Measurements from ENCODE around the gene WDR7. TPM values are rescaled to one million over a fixed set of nuclear protein-coding genes. Genes with fewer than 3 reads are reported as not detected.

Gene WDR7
- total RNA-seq, 4 donors from 2014 or later = 10.3 to 17.2 (median 16.3) TPM

DNA sequence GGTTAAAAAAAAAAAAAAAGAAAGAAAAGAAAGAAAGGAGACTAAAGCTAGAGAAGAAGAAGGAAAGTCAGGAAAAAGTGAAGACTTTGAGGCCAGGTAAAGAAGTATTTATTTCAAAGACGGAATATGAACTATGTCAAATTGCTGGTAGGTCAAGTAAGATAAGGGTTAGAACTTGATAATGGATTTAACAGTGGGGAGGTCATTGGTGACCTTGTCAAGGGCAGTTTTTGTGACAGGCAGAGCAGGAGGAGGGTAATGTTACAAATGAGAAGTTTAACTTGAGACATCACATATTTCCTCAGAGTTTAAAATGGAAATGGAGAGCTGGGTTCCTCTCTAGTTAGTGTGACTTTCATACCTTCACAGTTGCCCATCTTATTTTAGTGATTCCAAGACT lies 9.5 kb downstream of the WDR7 start:
- 86 to 100% methylated on average over 1 of the region's 1 CpG for WGBS, 2 donors
- intact Hi-C loops (cut with DNase I; ENCODE audit: low total_unique reads) = no loop called here
- TF ChIP-seq, protein P1, sequence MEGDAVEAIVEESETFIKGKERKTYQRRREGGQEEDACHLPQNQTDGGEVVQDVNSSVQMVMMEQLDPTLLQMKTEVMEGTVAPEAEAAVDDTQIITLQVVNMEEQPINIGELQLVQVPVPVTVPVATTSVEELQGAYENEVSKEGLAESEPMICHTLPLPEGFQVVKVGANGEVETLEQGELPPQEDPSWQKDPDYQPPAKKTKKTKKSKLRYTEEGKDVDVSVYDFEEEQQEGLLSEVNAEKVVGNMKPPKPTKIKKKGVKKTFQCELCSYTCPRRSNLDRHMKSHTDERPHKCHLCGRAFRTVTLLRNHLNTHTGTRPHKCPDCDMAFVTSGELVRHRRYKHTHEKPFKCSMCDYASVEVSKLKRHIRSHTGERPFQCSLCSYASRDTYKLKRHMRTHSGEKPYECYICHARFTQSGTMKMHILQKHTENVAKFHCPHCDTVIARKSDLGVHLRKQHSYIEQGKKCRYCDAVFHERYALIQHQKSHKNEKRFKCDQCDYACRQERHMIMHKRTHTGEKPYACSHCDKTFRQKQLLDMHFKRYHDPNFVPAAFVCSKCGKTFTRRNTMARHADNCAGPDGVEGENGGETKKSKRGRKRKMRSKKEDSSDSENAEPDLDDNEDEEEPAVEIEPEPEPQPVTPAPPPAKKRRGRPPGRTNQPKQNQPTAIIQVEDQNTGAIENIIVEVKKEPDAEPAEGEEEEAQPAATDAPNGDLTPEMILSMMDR (IDR thresholded peaks at IDR 0.05) = no peak
- no peak for TF ChIP-seq POLR2A (IDR thresholded peaks at IDR 0.05)
- H3K4me3 ChIP-seq (ENCODE audit: low read depth, poor library complexity, severe bottlenecking) = no peak overlapping the region
- DNase-seq (ENCODE audit: low spot score in 2 of 2) = no peak

DNA sequence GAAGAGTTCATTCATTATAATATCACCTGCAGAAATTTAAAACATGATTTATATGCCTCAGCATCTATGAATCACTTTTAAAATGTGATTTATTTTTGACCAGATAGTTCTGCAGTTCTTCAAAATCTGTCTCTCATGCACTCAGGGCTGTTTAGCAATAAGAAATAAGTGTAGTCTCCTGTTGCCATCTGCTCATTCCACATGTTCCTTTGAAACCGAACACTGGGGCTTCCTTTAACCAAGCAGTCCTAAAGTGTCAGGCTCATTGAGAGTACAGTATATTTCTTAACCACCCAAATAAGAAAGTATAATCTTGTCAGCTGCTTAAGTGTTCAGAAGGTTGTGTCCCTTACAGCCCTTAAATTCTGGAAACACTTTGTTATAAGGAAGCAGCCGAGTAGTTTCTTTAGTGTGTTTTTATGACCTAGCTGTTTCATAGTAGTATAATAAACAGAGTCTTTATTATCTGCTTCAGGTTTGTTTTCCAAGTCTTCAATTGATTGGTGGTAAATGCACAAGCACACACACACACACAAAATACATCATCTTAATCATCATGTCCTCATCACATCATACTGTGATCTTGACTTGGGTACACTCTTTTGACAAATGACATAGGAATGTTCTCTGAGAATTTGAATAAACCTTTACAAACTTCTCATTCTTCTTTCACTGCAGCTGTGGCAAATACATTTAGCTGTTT lies 10.4 kb downstream of the WDR7 start:
- 32% methylated on average over 2 of the region's 2 CpGs for WGBS, 2 donors
- TF ChIP-seq POLR2A (IDR thresholded peaks at IDR 0.05) = no peak
- TF ChIP-seq, protein P1 (IDR thresholded peaks at IDR 0.05) = no peak
- no peak for DNase-seq (ENCODE audit: low spot score in 2 of 2)
- intact Hi-C loops (cut with DNase I; ENCODE audit: low total_unique reads) = no loop called here
- no peak overlapping the region for H3K4me3 ChIP-seq (ENCODE audit: low read depth, poor library complexity, severe bottlenecking)

- 44 to 50% methylated on average over 4 of the region's 4 CpGs for WGBS, 2 donors
- no peak for DNase-seq (ENCODE audit: low spot score in 2 of 2)
- TF ChIP-seq, protein P1 (IDR thresholded peaks at IDR 0.05) = no peak
- no peak for TF ChIP-seq POLR2A (IDR thresholded peaks at IDR 0.05)
- no peak overlapping the region for H3K4me3 ChIP-seq (ENCODE audit: low read depth, poor library complexity, severe bottlenecking)
- intact Hi-C loops (cut with DNase I; ENCODE audit: low total_unique reads) = no loop called here
Observed at GRCh38 chr18:56662063-56662408, 10.9 kb downstream of the WDR7 start.

DNA sequence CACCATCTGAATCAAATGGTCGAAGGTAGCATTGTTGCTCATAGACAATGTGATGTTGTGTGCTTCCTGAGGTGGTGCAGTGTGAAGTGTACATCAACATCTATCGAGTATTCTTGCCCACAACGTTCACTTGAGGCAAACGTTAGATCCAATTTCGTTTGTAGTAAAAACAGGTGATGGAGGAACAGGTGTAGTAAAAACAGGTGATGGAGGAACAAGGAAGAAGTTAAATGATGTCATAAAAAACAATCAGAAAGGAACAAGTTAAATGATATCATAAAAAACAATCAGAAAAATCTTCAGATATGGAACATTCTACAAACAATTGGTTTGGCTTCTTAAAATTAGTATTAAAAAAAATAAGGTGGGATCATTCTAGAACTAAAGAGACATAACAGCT lies 11.3 kb downstream of the WDR7 start:
- WGBS, 2 donors = 82 to 84% methylated on average over 5 of the region's 5 CpGs
- DNase-seq (ENCODE audit: low spot score in 2 of 2) = no peak
- TF ChIP-seq, protein P1 (IDR thresholded peaks at IDR 0.05) = no peak
- TF ChIP-seq POLR2A (IDR thresholded peaks at IDR 0.05) = no peak
- no peak overlapping the region for H3K4me3 ChIP-seq (ENCODE audit: low read depth, poor library complexity, severe bottlenecking)
- intact Hi-C loops (cut with DNase I; ENCODE audit: low total_unique reads) = no loop called here

- TF ChIP-seq, protein P1 (IDR thresholded peaks at IDR 0.05) = no peak
- no peak for TF ChIP-seq POLR2A (IDR thresholded peaks at IDR 0.05)
- intact Hi-C loops (cut with DNase I; ENCODE audit: low total_unique reads) = no loop called here
- WGBS, 2 donors = 88 to 93% methylated on average over 2 of the region's 2 CpGs
- no peak overlapping the region for H3K4me3 ChIP-seq (ENCODE audit: low read depth, poor library complexity, severe bottlenecking)
- DNase-seq (ENCODE audit: low spot score in 2 of 2) = no peak
Observed at GRCh38 chr18:56662902-56663301, 11.7 kb downstream of the WDR7 start.

DNA sequence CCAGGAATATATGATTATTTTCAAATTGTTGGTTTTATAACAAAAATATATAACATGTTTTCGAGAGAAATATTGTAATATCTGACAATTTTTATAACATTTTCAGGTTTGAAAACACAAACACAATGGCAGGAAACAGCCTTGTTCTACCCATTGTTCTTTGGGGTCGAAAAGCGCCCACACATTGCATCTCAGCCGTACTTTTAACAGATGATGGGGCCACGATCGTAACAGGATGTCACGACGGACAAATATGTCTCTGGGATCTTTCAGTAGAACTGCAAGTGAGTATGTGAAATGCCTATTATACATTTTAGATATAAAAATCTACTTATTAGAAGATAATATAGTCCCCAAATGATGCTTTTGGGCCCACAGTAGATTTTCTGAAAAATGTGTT lies 21.2 kb downstream of the WDR7 start:
- TF ChIP-seq POLR2A (IDR thresholded peaks at IDR 0.05) = no peak
- TF ChIP-seq, protein P1 (IDR thresholded peaks at IDR 0.05) = no peak
- no peak for DNase-seq (ENCODE audit: low spot score in 2 of 2)
- WGBS, 2 donors = 78 to 79% methylated on average over 8 of the region's 8 CpGs
- no peak overlapping the region for H3K4me3 ChIP-seq (ENCODE audit: low read depth, poor library complexity, severe bottlenecking)
- intact Hi-C loops (cut with DNase I; ENCODE audit: low total_unique reads) = no loop called here
